ENCODE data around the gene IDUA.

DNA sequence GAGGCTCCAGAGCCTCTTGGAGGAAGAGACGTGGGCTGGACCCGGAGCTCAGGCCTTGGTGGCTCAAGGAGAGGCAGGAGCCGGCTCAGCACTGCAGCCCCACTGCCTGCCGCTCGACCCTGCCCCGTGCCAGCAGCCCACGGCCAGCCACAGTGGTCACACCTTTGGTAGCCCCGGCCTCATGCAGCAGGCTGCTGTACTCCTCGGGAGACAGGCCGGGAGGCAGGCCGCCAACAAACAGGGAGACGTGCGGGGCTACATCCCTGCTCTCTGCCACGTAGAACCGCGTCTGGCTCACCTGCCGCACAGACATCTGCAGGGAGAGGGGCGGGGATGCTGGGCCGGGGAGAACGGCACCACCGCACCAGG lies 21.1 kb upstream of the IDUA start:
- no peak for TF ChIP-seq GABPA (IDR thresholded peaks at IDR 0.05; ENCODE audit: low read depth)
- TF ChIP-seq, protein P1, sequence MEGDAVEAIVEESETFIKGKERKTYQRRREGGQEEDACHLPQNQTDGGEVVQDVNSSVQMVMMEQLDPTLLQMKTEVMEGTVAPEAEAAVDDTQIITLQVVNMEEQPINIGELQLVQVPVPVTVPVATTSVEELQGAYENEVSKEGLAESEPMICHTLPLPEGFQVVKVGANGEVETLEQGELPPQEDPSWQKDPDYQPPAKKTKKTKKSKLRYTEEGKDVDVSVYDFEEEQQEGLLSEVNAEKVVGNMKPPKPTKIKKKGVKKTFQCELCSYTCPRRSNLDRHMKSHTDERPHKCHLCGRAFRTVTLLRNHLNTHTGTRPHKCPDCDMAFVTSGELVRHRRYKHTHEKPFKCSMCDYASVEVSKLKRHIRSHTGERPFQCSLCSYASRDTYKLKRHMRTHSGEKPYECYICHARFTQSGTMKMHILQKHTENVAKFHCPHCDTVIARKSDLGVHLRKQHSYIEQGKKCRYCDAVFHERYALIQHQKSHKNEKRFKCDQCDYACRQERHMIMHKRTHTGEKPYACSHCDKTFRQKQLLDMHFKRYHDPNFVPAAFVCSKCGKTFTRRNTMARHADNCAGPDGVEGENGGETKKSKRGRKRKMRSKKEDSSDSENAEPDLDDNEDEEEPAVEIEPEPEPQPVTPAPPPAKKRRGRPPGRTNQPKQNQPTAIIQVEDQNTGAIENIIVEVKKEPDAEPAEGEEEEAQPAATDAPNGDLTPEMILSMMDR (IDR thresholded peaks at IDR 0.05; ENCODE audit: insufficient read depth, low read length) = no peak
- no peak for TF ChIP-seq POLR2AphosphoS5 (IDR thresholded peaks at IDR 0.05; ENCODE audit: low read depth)
- TF ChIP-seq SPI1 (IDR thresholded peaks at IDR 0.05; ENCODE audit: borderline replicate concordance, low read depth) = no peak
- TF ChIP-seq, protein P2, sequence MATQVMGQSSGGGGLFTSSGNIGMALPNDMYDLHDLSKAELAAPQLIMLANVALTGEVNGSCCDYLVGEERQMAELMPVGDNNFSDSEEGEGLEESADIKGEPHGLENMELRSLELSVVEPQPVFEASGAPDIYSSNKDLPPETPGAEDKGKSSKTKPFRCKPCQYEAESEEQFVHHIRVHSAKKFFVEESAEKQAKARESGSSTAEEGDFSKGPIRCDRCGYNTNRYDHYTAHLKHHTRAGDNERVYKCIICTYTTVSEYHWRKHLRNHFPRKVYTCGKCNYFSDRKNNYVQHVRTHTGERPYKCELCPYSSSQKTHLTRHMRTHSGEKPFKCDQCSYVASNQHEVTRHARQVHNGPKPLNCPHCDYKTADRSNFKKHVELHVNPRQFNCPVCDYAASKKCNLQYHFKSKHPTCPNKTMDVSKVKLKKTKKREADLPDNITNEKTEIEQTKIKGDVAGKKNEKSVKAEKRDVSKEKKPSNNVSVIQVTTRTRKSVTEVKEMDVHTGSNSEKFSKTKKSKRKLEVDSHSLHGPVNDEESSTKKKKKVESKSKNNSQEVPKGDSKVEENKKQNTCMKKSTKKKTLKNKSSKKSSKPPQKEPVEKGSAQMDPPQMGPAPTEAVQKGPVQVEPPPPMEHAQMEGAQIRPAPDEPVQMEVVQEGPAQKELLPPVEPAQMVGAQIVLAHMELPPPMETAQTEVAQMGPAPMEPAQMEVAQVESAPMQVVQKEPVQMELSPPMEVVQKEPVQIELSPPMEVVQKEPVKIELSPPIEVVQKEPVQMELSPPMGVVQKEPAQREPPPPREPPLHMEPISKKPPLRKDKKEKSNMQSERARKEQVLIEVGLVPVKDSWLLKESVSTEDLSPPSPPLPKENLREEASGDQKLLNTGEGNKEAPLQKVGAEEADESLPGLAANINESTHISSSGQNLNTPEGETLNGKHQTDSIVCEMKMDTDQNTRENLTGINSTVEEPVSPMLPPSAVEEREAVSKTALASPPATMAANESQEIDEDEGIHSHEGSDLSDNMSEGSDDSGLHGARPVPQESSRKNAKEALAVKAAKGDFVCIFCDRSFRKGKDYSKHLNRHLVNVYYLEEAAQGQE (IDR thresholded peaks at IDR 0.05; ENCODE audit: insufficient replicate concordance, low read depth) = no peak

Data from HL-60 (cell line).